ENCODE results near the gene NOXO1.

NOXO1 gene

DNA sequence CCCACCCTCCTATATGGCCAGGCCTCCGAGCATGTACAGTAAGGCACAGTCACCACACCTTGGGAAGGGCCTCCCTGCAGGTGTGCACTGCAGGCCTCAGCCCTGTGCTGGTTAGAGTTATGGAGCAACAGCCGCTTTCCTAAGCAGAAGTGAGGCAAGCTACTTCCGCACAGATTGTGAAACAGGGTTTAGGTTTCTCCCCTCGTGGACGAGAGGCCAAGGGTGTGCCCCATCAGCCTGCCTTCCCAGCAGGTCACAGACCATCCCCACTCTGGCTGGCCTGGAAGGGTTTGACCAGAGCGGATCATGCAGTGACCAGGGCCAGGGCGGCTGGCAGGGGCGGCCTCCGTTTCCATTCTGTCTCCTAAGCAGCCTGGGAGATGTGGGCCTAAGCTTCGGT lies 43.0 kb downstream of the NOXO1 start:
- DNase-seq = no peak

GRCh38 chr16:1936945-1937479 lies 44.3 kb downstream of the NOXO1 start:
- no peak for DNase-seq

DNA sequence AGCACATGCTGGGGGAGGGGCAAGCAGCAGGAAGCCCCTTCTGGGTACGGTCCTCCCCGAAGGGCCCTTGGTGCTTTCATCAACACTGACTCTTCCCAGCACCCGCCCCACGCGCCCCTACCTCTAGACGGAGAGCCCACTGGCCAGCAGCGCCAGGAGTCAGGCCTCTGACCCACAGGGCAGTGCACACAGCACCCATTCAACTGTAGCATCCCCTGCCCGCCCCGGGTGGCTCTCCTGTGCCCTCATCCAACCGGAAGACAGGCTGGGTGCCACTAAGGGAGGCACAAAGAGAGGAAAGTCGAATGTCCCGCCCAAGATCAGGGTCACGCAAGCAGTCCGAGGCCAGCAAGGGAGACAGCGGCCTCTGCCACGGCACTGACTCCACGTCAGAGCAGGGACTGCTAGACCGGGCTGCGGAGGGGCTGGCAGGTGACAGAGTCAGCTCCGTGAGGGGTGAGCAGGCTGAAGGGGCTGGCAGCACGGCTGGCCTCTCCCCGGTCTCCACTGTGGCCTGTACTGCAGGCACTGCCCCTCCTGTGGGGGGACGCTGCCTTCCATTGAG lies 48.1 kb downstream of the NOXO1 start:
- DNase-seq = no peak

DNA sequence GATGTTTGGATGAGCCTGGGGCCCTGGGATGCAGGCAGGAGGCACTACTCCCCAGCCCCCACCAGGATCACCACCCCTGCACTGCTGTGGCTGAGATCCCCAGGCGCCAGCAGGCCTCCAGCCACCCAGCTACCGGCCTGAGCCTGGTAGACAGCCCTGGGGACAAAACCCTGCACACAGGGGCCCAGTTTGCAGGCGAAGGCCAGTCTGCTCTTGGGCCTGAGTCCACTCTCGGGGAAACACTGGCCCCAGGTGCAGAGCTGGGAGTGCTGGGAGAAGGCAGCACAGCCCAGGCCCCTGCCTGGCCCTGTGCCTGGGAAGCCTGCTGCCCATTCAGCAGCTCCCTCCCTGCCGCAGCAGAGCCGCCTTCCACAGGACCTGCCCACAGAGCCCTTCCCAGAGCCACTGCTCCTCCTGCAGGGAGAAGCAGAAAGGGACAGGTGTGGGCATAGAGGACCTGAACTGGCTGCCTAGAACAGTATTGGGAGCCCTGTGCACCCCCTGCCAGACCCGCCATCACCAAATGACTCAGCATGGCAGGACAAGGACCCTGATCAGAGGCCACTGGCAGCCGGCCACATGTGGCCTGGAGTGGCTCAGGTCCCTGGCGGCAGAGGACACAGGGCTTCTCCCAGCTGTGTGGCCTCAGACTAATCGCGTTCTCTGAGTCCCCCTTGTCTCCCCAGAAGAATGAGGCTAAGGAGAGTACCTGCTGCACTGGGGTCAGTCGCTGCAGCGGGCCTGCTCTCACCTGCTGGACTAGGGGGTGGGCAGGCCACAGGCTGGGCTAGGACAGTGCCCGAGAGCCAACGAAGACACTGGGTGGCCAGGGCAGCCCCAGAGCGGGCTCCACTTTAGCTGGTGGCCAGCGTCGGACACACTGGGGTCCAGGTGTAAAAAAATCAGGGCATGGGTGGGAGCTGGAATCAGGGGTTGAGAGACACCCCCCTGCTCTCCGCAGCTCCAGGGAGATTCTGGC lies 48.9 kb downstream of the NOXO1 start:
- DNase-seq = no peak

DNA sequence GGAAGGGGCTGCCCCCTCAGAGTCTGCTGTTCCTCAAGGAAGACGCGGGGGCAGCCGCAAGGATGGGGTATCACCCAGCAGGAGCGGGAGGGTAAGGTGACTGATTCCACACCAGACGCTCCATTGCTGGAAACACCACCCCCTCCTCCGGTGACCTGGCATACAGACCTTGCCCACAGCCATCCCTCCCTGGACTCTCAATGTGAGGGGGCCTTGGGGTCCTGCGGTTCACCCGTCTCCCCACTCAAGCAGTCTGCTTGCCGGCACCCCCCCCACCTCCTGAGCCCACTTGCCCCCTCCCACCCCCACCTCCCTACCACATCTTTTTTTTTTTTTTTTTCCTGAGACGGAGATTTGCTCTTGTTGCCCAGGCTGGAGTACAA lies 50.9 kb downstream of the NOXO1 start:
- DNase-seq = no peak

- DNase-seq = peak; percentile 94
Observed at GRCh38 chr16:1929578-1930337, 51.5 kb downstream of the NOXO1 start.

DNA sequence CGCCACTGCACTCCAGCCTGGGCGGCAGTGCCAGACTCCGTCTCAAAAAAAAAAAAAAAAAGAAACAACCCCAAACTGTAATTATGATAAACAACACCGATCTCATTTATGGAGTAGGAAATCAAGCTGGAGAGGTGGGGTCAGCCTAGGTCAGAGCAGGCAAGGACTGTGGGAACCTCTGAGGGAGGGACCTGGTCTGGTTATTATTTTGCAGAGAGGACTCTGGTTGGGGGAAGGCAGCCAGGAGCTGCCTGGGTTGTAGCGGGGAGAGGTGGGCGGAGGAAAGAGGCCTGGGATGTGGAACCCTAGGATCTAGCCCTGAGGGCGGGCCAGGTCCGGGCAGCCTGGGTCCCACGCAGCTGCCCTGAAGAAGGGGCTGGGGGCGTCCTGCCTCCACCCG lies 52.2 kb downstream of the NOXO1 start:
- no peak for DNase-seq

Measured in activated CD8-positive, alpha-beta memory T cell treated with anti-CD3 and anti-CD28 coated beads, Interleukin-2, amount 50 U/mL, for 4 hours (primary cell).